ENCODE data around the gene WDFY2.

WDFY2 gene

DNA sequence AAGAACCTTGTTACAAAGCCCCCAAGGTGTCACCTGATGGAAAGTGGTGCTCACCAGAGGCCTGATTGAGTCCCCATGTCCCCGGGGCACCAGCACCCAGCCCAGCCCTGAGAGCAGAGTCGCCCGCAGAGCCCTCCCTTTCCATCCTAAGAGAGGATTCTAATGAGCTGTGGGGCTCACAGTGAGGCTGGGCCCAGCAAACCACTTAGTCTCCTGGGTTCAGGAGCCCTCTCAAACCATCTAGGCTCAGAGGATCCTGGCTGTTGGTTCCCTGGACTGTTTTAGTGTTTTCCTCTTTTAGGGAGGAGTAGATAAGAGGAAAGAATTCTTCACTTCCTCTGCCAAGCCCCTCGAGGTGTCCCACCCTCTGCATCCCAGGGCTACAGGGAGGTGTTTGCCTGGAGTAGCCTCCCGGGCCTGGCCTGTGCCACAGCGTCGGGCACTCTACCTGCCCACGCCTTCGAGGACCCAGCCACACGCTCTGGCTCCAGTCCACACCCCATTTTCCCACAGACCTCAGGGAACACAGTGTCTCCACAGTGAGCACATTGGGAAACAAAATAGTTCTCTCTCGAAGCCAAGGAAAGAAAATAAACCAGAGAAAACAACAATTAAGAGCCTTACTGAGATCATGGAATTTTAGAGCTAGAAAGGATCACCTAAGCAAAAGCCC, 185.3 kb downstream of the WDFY2 start:
- in situ Hi-C loops (cut with HindIII; ENCODE audit: low pct_ligation_motif_present, low pct_unique_long_range_greater_than_20kb, low sequenced_read_pairs) = no loop called here
- DNase-seq = no peak

DNA sequence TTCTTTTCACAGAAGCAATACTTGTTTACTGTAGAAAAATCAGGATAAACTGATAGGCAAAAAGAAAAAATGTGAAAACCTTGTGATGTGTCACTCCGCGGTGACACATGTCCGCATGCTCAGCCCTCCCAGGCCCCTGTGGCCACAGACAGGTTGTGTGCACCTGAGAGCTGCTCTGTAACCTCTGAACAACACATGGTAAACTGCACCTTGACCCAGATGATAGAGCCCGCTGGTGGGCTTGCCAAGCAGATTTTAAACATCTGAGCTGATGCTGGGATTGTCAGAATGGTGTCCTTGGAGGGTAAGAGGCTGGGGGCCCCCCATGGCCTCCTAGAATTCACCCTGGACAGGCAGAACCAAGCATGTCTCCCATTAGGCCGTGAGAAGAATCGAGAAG, 185.9 kb downstream of the WDFY2 start:
- DNase-seq = no peak
- in situ Hi-C loops (cut with HindIII; ENCODE audit: low pct_ligation_motif_present, low pct_unique_long_range_greater_than_20kb, low sequenced_read_pairs) = no loop called here

DNA sequence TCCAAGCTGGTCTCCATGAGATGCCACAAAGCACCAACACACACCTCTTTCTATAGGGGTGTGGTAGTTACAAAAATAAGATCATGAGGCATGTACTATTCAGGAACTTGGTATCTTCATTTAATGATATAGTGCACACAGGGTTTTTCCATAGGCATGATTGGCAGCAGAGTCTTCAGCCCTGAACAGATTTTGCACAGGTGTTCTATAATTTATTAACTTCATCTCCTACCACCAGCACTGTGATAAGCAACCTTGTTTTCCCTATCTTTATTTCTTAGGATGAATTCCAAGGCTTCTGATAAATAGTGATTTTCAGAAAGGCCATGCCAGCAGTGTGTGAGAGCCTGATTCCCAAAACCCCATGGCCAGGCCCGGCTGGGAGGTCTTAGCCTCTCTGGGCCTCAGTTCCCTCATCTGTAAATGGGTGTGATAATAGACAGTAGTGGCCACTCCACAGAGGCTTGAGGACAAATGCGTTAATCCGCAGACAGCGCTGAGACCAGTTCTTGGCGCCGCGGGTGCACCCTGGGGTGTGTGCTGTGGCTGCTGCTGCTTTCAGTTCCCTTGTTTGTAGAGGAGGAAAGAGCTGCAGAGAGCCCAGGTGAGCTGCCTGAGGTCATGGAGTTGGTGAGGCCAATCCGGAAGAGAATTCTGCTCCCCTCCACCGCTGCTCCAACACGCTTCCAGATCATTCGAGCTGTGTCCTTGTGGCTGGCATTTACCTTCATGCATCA, 186.6 kb downstream of the WDFY2 start:
- no peak for DNase-seq
- in situ Hi-C loops (cut with HindIII; ENCODE audit: low pct_ligation_motif_present, low pct_unique_long_range_greater_than_20kb, low sequenced_read_pairs) = no loop called here

DNA sequence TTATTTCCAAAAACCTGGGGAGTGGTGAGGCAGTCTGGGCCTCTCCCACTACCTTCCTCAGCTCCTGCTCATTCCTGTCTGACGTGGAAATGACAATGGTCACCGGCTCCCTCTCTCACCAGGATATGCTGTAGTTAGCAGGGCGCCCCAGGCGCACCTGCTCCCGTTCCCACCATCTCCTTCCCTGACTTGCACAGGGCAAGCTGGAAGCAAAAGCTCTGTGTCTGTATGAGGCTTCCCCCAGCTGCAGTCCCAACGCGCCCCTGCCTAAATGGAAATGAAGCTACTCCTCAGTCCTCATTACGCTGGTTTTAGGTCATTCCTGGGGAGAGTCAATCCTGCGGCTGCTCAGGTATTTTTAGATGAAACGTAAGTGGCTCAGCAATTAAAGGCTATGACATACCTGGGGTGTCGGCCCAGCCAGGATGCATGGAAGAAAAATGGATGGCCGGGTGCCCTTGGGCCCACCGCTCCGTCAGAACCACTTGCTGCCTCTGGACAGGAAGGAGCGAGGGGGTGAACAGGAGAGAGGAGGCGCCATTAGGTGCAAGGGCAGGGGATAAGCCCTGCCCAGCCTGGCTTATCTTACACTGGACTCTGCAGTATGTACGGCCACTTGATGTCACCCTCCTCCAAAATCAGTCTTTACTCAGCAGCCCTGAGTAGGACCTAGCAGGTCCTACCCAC, 187.3 kb downstream of the WDFY2 start:
- no peak for DNase-seq
- in situ Hi-C loops (cut with HindIII; ENCODE audit: low pct_ligation_motif_present, low pct_unique_long_range_greater_than_20kb, low sequenced_read_pairs) = no loop called here

DNA sequence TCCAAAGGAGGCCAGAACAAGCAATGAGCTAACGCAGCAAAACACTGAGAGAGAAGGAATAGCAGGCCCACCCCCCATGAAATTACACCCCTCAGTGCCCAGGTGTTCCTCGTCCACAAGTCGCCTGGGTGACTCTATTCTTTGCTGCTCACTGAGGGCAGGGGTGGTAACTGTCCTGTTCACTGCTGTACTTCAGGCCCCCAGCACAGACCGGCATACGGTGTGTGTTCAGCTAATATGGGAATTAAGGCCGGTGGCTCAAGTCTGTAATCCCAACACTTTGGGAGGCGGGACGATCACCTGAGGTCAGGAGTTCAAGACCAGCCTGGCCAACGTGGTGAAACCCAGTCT, 187.8 kb downstream of the WDFY2 start:
- in situ Hi-C loops (cut with HindIII; ENCODE audit: low pct_ligation_motif_present, low pct_unique_long_range_greater_than_20kb, low sequenced_read_pairs) = no loop called here
- no peak for DNase-seq

DNA sequence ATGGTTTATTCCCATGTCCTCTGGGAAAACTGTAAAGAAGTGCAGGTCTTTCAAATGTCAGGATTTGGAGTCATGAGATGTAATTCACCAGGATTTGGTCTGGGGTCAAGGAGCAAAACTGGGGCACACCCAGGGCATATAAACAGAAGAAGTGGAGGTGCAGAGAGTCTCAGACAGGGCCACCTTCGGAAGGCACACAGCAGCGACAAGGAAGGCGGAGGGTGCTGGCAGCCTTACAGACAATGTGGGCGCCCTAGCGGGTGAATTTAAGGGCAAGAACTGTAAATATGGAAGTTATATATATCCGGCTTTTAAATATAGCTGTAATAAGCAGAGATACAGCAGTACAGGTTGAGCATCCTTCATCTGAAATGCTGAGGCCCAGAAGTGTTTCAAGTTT, 188.5 kb downstream of the WDFY2 start:
- in situ Hi-C loops (cut with HindIII; ENCODE audit: low pct_ligation_motif_present, low pct_unique_long_range_greater_than_20kb, low sequenced_read_pairs) = no loop called here
- no peak for DNase-seq

DNA sequence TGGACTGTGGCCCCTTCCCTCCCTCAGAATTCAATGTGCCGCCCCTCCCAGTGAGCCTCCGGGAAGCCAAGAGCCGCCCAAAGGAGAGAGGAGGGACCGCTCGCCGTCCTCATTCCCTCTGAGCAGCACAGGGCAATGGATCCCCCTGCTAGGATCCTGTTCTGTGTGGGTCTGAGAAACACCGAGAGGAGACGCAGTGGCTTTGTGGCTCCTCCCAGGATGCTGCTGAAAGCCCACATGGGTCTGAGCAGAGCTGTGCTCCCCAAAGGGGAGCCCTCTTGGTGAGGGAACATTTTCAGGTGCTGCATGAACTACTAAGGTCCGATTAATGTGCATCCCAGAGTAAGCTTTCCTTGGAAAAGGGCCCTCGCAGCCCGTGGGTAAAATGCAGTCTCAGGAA, 189.3 kb downstream of the WDFY2 start:
- in situ Hi-C loops (cut with HindIII; ENCODE audit: low pct_ligation_motif_present, low pct_unique_long_range_greater_than_20kb, low sequenced_read_pairs) = no loop called here
- no peak for DNase-seq

DNA sequence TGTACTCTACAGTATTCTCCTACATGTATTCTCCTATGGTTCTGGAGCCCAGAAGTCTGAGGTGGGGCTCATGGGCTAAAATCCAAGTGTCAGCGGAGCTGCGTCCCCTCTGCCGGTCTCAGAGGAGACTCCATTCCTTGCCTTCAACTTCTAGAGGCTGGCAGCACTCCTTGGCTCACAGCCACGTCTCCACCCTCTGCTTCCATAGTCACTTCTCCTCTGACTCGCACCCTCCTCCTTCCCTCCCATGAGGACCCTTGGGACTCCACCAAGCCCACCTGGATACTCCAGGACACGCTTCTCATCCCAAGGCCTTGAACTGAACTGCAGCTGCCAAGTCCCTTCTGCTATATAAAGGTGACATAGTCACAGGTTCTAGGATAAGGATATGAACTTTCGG, 191.9 kb downstream of the WDFY2 start:
- in situ Hi-C loops (cut with HindIII; ENCODE audit: low pct_ligation_motif_present, low pct_unique_long_range_greater_than_20kb, low sequenced_read_pairs) = no loop called here
- DNase-seq = no peak

DNA sequence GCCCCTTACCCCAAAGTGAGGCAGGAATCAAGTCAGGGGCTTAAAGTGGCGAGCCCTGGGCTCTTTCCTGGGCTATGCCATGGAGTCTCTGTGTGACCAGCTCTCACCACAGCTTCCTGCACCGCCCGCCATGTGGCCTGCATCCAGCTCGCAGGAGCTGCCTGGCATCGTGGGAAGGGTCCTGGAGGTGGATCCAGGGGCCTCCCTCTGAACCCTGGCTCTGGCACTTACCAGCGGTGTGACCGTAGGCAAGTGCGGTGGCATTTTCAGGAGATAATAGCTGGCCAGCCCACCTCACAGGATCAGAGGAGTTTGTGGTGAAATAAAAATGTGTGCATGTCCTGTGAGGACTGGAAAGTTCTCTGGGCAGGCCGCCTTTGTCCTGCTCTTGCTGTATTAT, 193.7 kb downstream of the WDFY2 start:
- no peak for DNase-seq
- in situ Hi-C loops (cut with HindIII; ENCODE audit: low pct_ligation_motif_present, low pct_unique_long_range_greater_than_20kb, low sequenced_read_pairs) = no loop called here

DNA sequence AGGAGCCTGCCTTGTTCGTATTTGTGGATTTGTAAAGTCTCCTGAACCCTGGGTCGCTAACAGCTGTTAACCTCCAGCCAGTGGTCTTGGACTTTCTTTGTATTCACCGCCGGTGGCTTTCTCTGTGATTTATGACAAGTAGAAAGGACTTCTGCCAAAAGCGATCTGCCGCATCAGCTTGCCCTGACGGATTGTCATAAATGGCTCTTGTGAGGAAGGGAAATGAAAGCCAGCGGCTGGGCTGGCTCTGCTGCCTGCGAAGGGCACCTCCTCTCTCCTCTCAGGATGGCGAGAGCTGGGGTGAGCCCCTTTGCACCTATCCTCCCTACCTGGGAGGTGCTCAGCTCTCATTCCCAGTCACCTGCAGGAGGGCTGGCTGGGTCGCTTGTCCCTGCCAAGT, 194.1 kb downstream of the WDFY2 start:
- in situ Hi-C loops (cut with HindIII; ENCODE audit: low pct_ligation_motif_present, low pct_unique_long_range_greater_than_20kb, low sequenced_read_pairs) = no loop called here
- no peak for DNase-seq

DNA sequence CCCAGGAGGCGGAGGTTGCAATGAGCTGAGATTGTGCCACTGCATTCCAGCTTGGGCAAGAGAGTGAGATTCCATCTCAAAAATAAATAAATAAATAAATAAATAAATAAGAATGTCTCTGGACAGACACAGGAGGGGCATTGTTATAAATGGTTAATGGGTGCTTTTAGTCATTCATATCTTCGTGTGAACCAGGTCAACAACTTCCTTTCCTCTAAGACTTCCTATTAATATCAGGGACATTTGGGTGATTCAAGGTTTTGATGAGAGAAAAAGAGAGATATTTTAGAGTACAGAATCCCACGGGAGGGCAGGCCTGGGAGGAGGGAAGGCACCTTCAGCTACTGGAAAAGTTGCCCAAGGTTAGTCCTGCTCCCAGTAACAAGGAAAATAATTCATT, 195.8 kb downstream of the WDFY2 start:
- in situ Hi-C loops (cut with HindIII; ENCODE audit: low pct_ligation_motif_present, low pct_unique_long_range_greater_than_20kb, low sequenced_read_pairs) = no loop called here
- no peak for DNase-seq

DNA sequence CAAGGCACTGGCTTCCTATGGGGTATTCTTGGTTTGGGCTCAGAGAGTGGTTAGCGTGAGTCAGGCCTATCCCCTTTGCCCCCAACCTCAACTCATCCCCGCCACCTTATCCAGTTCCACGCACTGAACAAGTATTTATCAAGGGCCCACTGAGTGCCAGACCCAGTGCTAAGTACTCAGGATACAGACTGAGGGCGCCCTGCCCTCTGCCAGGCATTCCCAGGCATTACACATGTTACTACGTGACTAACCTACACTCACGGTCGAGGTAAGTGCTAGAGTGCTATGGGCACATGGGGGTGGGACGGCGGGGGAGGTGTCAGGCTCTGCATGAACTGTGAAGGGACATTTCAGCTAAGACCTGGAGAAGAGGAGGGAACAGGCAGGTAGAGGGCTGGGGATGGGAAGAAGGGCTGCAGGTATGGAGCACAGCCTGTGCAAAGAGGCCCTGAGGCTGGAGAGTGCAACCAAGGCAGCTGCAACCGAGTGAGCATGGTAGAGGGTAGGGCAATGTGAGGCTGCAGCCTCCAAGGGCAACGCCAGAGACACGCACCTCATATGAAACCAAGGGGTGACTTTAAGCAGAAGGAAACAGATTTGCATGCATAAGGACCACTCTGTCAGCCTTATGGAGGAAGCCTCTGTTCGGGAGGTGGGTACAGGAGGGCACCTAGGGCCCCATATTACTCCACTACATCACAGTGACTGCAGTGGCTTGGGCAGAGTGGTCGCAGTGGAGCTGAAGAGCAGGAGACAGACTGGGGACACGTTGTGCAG, 197.2 kb downstream of the WDFY2 start:
- DNase-seq = peak; percentile 36
- in situ Hi-C loops (cut with HindIII; ENCODE audit: low pct_ligation_motif_present, low pct_unique_long_range_greater_than_20kb, low sequenced_read_pairs) = no loop called here

DNA sequence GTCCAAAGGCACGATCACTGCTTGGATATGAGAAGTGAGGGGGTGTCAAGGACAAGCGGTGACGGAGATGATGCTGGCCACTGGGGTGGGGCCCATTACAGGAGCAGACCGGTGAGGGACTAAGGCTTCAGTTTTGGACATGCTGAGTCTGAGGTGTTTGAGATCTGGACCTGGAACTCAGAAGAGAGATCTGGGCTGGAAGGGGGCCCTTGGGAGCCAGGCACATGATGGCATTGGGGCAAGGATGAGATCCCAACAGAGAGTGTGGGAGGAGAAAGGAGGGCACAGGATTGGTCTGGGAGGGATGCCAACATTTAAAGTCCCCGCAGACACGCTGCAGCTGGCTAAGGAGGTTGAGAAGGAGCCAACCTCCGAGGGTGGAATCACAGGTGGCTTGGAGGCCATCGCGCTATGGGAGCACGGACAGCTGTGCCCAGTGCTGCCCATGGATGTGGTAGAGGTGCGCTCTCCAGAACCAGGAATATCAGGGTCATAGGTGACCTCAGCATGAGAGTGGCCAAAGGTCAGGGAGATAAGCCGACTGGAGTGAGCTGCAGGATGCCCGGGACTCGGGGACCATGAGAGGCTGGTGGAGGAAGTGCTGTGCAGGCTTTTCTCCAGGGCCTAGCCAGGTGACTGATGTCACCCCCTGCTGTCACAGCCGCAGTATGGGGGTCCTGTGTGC, 197.9 kb downstream of the WDFY2 start:
- DNase-seq = no peak
- in situ Hi-C loops (cut with HindIII; ENCODE audit: low pct_ligation_motif_present, low pct_unique_long_range_greater_than_20kb, low sequenced_read_pairs) = no loop called here

DNA sequence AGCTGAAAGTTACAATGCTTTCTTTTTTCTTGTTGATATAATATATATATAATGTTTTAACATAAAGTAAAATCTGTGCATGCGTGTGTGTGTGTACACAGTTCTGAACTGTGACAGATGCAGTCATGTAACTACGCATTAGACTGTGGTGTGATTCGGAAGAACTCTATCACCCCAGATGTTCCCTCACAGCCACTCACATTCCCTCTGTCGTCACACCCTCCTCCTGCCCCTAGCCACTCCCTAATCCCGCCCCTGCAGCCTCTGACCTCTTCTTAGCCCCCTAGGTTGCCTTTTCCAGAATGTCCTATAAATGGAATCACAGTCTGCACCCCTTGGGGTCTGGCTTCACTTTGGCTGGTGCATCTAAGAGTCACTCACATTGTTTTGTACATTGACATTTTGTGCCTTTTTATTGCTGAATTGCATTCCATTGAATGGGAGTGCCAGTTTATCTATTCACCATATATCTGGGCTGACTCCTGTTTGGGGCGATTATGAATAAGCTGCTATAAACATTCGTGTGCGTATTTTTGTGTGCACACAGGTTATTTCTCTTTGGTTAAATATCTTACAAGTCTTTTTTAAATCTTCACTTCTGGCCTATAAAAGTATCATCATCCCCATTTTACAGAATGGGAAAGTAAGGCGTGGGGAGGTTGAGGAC, 199.3 kb downstream of the WDFY2 start:
- in situ Hi-C loops (cut with HindIII; ENCODE audit: low pct_ligation_motif_present, low pct_unique_long_range_greater_than_20kb, low sequenced_read_pairs) = no loop called here
- no peak for DNase-seq

DNA sequence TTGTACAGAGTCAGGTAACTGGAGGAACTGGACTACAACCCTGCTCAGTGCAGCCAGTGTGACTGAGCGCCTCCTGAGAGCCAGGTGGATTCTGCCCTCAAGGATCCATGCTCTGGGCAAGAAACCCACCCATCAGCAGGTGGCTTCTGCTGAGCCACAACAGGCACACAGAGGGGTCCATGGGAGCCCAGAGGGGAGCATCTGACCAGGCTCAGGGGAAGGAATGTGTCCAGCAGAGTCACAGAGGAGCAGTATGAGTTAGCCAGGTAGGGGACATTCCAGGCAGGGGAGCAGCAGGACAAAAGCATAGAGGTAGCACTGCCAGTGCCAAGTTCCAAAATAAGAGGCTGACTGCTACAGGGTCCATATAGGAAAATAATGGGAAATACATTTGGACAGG, 199.8 kb downstream of the WDFY2 start:
- in situ Hi-C loops (cut with HindIII; ENCODE audit: low pct_ligation_motif_present, low pct_unique_long_range_greater_than_20kb, low sequenced_read_pairs) = no loop called here

DNA sequence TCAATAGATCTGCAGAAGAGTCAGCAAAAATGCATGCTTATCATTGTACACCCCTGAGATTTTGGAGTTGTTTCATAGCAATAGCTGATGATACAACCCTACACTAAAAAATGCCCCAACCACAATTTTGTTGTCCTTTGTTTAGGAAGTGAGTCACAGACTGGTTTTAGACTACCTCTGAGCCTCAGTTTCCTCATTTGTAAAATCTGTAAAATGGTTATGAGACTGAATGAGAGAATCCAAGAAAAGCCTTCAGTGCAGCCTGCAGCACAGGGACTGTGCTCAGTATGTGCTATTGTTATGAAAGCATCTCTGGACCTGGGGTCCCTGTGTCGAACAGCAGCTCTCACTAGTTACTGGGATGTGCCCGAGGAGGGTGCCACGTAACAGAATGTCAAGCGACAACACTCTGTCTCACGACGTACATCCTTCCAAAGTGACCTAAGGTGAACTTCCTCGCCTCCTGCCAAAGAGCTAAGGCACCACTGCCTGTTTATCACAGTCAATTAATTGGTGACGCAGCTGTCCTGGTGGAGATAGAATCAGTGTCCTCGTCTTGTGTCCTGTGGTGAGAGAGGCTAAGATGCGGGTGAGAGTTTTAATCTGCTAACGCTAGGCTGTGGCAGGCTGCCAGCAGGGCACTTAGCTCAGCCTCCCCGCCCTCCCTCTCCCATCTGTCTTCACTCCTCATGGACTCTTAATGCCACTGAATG, 201.6 kb downstream of the WDFY2 start:
- DNase-seq = no peak
- in situ Hi-C loops (cut with HindIII; ENCODE audit: low pct_ligation_motif_present, low pct_unique_long_range_greater_than_20kb, low sequenced_read_pairs) = no loop called here

More for the DNA sequence above, 199.8 kb downstream of the WDFY2 start:
- DNase-seq = no peak

DNA sequence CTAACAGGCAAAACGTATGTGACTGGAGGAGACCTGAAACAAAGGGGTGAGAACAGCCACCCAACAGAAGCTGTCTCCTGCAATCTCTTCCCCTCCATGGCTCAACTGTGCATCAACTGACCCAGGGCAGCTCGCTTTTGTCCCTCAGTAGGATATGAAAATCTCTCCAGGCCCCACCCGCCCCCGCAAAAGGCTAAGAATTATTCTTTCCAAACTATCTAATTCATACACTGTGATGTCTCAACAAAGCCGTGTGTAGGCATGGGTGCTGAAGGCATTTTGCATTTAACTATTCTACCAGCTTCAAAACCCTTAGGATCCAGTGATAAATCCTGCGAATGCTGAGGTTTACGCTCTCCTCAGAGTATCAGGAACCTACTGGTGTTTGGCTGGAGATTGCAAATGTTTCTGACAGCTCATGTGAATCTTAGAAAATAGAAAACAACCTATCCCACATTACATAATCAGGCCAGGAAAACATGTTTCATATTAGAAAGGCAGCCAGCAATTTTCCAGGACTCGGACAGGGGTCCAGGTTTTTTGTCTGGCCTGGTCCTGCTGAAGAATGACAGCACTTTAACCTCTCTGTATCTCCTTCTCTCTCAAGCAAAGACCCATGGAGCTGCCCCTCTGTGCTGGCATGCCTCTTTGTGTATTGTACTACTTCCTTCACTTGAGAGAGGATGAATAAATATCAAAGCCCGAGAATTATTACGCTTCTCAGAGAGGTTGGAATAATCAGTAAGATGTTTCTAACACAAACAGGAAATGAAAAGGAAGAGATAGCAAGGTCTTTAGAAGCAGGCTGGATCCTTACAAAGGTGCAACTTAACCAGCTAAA, 202.4 kb downstream of the WDFY2 start:
- no peak for DNase-seq
- in situ Hi-C loops (cut with HindIII; ENCODE audit: low pct_ligation_motif_present, low pct_unique_long_range_greater_than_20kb, low sequenced_read_pairs) = no loop called here
